Activated gamma-delta T cell treated with anti-CD3 and anti-CD28 coated beads, Interleukin-2, amount 50 U/mL, for 16 hours (primary cell): Measurements from ENCODE around the gene C9.
"Not testable (repeated sequence)": the region's sequence is repeated elsewhere in the genome, so short reads cannot be mapped to it uniquely, and the experiment has no call there.

ENCODE experiments used
- DNase-seq: peaks from one replicate; pipeline ENCODE4 v3.0.0-alpha.2; 2020; ENCODE audit warnings: low read depth

The C9 gene

GRCh38 chr5:39364367-39364766 lies at the start of gene C9:
Gene C9 (minus strand): TSS chr5:39364495. CDS start chr5:39364464, 31 bp downstream.
- no peak for DNase-seq

GRCh38 chr5:39413771-39414170 lies 49.5 kb upstream of the C9 start:
- DNase-seq = no peak

- DNase-seq = no peak
Observed at GRCh38 chr5:39412721-39413394, 48.6 kb upstream of the C9 start.

GRCh38 chr5:39411985-39412384 lies 47.7 kb upstream of the C9 start:
- DNase-seq = no peak

GRCh38 chr5:39411061-39411460 lies 46.8 kb upstream of the C9 start:
- no peak for DNase-seq

- no peak for DNase-seq
Observed at GRCh38 chr5:39409033-39409432, 44.7 kb upstream of the C9 start.

- DNase-seq = no peak
Observed at GRCh38 chr5:39405083-39405843, 41.0 kb upstream of the C9 start.

GRCh38 chr5:39403761-39404160 lies 39.5 kb upstream of the C9 start:
- DNase-seq = not testable (repeated sequence)

GRCh38 chr5:39402140-39402539 lies 37.8 kb upstream of the C9 start:
- not testable (repeated sequence) for DNase-seq

- DNase-seq = no peak
Observed at GRCh38 chr5:39400713-39401578, 36.7 kb upstream of the C9 start.

GRCh38 chr5:39399135-39400036 lies 35.1 kb upstream of the C9 start:
- DNase-seq = no peak

- DNase-seq = no peak
Observed at GRCh38 chr5:39396843-39397242, 32.5 kb upstream of the C9 start.

GRCh38 chr5:39395521-39395920 lies 31.2 kb upstream of the C9 start:
- DNase-seq = no peak

- no peak for DNase-seq
Observed at GRCh38 chr5:39394946-39395345, 30.7 kb upstream of the C9 start.

- DNase-seq = no peak
Observed at GRCh38 chr5:39390945-39391344, 26.6 kb upstream of the C9 start.

- DNase-seq = no peak
Observed at GRCh38 chr5:39387293-39387692, 23.0 kb upstream of the C9 start.

- no peak for DNase-seq
Observed at GRCh38 chr5:39384271-39384670, 20.0 kb upstream of the C9 start.

- no peak for DNase-seq
Observed at GRCh38 chr5:39381376-39381775, 17.1 kb upstream of the C9 start.

- DNase-seq = no peak
Observed at GRCh38 chr5:39379693-39380092, 15.4 kb upstream of the C9 start.

- DNase-seq = no peak
Observed at GRCh38 chr5:39377613-39378012, 13.3 kb upstream of the C9 start.

GRCh38 chr5:39376293-39376714 lies 12.0 kb upstream of the C9 start:
- DNase-seq = no peak

- no peak for DNase-seq
Observed at GRCh38 chr5:39373791-39374190, 9.5 kb upstream of the C9 start.
